ENCODE results near the gene TRRAP. TPM values are rescaled to one million over a fixed set of nuclear protein-coding genes. Genes with fewer than 3 reads are reported as not detected.

TRRAP gene
- total RNA-seq, 1 donor from 2014 or later, result 39.3 TPM

DNA sequence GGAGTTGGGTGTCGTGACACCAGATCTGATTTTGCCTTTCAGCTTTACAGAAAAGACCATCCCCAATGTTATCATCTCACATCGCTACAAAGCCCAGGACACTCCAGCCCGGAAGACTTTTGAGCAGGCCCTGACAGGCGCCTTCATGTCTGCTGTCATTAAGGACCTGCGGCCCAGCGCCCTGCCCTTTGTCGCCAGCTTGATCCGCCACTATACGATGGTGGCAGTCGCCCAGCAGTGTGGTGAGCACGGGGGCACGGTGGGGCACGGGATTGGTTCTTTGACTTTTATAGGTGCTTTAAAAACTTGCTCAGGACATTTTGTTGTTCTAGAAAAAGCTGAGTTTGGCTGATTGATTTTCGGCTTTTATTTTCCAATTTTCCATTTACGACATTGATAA is 48.8 kb downstream of the TRRAP start:
- H3K36me3 ChIP-seq, result peaks cover 0 to 96% of the 10 kb centered on the region in 2 donors
- H3K27ac ChIP-seq, result no peak overlapping the region
- no peak overlapping the region for H3K4me3 ChIP-seq
- no peak for DNase-seq (ENCODE audit: extremely low spot score in 2 of 2)
- intact Hi-C loops (cut with DNase I), result no loop called here
- H3K9me3 ChIP-seq, result no peaks in the 10 kb centered on the region
- no peaks in the 10 kb centered on the region for H3K27me3 ChIP-seq
- TF ChIP-seq POLR2AphosphoS5 (IDR thresholded peaks at IDR 0.05; ENCODE audit: insufficient read depth in 1 of 2, low read depth in 1 of 2) (no peak), POLR2A (IDR thresholded peaks at IDR 0.05) (no peak)
- TF ChIP-seq, protein P1, sequence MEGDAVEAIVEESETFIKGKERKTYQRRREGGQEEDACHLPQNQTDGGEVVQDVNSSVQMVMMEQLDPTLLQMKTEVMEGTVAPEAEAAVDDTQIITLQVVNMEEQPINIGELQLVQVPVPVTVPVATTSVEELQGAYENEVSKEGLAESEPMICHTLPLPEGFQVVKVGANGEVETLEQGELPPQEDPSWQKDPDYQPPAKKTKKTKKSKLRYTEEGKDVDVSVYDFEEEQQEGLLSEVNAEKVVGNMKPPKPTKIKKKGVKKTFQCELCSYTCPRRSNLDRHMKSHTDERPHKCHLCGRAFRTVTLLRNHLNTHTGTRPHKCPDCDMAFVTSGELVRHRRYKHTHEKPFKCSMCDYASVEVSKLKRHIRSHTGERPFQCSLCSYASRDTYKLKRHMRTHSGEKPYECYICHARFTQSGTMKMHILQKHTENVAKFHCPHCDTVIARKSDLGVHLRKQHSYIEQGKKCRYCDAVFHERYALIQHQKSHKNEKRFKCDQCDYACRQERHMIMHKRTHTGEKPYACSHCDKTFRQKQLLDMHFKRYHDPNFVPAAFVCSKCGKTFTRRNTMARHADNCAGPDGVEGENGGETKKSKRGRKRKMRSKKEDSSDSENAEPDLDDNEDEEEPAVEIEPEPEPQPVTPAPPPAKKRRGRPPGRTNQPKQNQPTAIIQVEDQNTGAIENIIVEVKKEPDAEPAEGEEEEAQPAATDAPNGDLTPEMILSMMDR (IDR thresholded peaks at IDR 0.05), result no peak
- H3K4me1 ChIP-seq, result no peaks in the 10 kb centered on the region

DNA sequence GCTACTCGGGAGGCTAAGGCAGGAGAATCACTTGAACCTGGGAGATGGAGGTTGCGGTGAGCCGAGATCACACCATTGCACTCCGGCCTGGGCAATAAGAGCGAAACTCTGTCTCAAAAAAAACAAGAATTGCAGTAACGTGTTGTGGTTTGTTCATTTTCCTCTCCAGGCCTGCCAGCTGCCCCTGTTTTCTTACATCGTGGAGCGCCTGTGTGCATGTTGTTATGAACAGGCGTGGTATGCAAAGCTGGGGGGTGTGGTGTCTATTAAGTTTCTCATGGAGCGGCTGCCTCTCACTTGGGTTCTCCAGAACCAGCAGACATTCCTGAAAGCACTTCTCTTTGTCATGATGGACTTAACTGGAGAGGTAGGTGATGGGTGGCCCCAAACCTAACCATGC is 52.1 kb downstream of the TRRAP start:
- Histone ChIP-seq H3K36me3 (peaks cover 0 to 95% of the 10 kb centered on the region in 2 donors), H3K9me3 (no peaks in the 10 kb centered on the region), H3K27ac (no peak overlapping the region), H3K4me1 (no peaks in the 10 kb centered on the region), H3K27me3 (no peaks in the 10 kb centered on the region), H3K4me3 (no peak overlapping the region)
- DNase-seq (ENCODE audit: extremely low spot score in 2 of 2), result no peak
- TF ChIP-seq POLR2AphosphoS5 (IDR thresholded peaks at IDR 0.05; ENCODE audit: insufficient read depth in 1 of 2, low read depth in 1 of 2) (no peak), POLR2A (IDR thresholded peaks at IDR 0.05) (no peak)
- TF ChIP-seq, protein P1 (IDR thresholded peaks at IDR 0.05), result no peak
- intact Hi-C loops (cut with DNase I), result no loop called here

DNA sequence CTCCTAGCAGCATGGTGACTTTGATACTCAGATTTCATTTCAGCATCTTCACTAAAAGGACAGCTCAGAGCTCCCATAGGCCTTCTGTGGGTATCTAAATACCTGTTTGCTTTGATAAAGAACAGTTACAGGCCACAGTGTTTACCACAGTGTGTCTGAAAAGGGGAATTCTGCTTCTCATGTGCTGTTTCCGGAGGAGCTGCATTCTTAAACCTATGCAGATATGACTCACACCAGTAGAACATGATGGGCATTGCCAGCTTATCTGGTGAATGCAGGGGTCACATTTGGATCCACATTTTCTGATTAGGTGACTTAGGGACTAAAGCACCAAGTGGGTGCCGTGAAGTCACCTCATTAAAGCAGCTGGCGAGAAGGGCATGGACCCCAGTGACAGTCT is 52.6 kb downstream of the TRRAP start:
- intact Hi-C loops (cut with DNase I), result no loop called here
- Histone ChIP-seq H3K36me3 (peaks cover 0 to 95% of the 10 kb centered on the region in 2 donors), H3K27ac (no peak overlapping the region), H3K4me3 (no peak overlapping the region), H3K4me1 (no peaks in the 10 kb centered on the region), H3K9me3 (no peaks in the 10 kb centered on the region), H3K27me3 (no peaks in the 10 kb centered on the region)
- DNase-seq (ENCODE audit: extremely low spot score in 2 of 2), result no peak
- TF ChIP-seq POLR2A (IDR thresholded peaks at IDR 0.05) (no peak), POLR2AphosphoS5 (IDR thresholded peaks at IDR 0.05; ENCODE audit: insufficient read depth in 1 of 2, low read depth in 1 of 2) (no peak)
- TF ChIP-seq, protein P1 (IDR thresholded peaks at IDR 0.05), result no peak

DNA sequence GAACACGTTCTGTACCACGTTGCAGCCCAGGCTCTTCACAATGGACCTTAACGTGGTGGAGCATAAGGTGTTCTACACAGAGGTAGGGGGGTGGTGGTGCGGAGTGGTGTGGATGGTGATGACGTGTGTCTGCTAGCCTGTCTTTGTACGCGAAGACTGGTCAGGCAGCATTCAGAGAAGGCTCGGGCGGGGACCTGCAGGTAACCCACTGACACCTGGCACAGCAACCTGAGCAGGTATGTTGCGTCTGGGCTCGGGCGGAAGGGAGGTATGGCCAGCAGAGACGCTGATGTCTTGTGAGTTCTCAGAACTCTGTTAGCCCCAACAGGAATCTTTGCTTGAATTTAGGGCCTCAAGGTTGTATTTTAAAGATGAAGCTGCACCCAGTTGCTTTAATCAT is 55.0 kb downstream of the TRRAP start:
- intact Hi-C loops (cut with DNase I), result no loop called here
- H3K9me3 ChIP-seq, result no peaks in the 10 kb centered on the region
- no peak overlapping the region for H3K4me3 ChIP-seq
- H3K27me3 ChIP-seq, result no peaks in the 10 kb centered on the region
- H3K27ac ChIP-seq, result no peak overlapping the region
- no peak for DNase-seq (ENCODE audit: extremely low spot score in 2 of 2)
- TF ChIP-seq POLR2A (IDR thresholded peaks at IDR 0.05), result no peak
- TF ChIP-seq, protein P1 (IDR thresholded peaks at IDR 0.05), result no peak
- no peak for TF ChIP-seq POLR2AphosphoS5 (IDR thresholded peaks at IDR 0.05; ENCODE audit: insufficient read depth in 1 of 2, low read depth in 1 of 2)
- H3K36me3 ChIP-seq, result peaks cover 0 to 98% of the 10 kb centered on the region in 2 donors
- H3K4me1 ChIP-seq, result no peaks in the 10 kb centered on the region

DNA sequence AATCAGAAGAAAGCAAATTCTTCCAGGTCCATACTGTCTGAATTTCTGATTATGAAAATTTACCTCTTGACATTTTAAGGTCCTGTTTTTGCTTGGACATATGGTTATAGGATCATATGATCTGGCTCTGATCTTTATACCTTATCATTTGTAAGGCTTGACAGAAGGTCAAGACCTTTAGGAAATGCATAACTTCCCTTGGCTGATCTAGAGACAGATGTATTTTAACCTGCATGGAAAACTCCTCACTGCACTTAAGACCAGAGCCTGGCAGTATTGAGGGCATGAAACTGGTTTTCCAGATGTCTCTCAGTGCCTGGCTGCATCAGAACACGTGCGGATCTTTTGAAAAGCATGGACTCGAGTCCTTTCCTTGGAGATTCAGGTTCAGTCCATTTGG is 55.9 kb downstream of the TRRAP start:
- Histone ChIP-seq H3K9me3 (no peaks in the 10 kb centered on the region), H3K27me3 (no peaks in the 10 kb centered on the region), H3K27ac (no peak overlapping the region), H3K4me1 (no peaks in the 10 kb centered on the region), H3K4me3 (no peak overlapping the region), H3K36me3 (peaks cover 0 to 98% of the 10 kb centered on the region in 2 donors)
- intact Hi-C loops (cut with DNase I), result no loop called here
- DNase-seq (ENCODE audit: extremely low spot score in 2 of 2), result no peak
- TF ChIP-seq POLR2A (IDR thresholded peaks at IDR 0.05), result no peak
- TF ChIP-seq POLR2AphosphoS5 (IDR thresholded peaks at IDR 0.05; ENCODE audit: insufficient read depth in 1 of 2, low read depth in 1 of 2), result no peak
- TF ChIP-seq, protein P1 (IDR thresholded peaks at IDR 0.05), result no peak

All from vagina (tissue), 2 donors.